Measurements from ENCODE around the gene TRPM1.

GRCh38 chr15:31101262-31102038 lies at the start of gene TRPM1:
- TF ChIP-seq CTCF (conservative IDR thresholded peaks at IDR 0.05 in 1 of 2, IDR thresholded peaks at IDR 0.05 in 1 of 2; ENCODE audit: low read depth in 1 of 2, low read length in 2 of 2), result no peak
- TF ChIP-seq EZH2 (IDR thresholded peaks at IDR 0.05; ENCODE audit: low read length, missing control alignments), result no peak

All from fibroblast of lung (primary cell).